GM12873 (cell line): ENCODE results near the gene TMEM203.

Experiments
- TF ChIP-seq, protein P1 (sequence below): IDR thresholded peaks from 2 replicates; pipeline ENCODE4 v1.5.1; 2012; ENCODE audit warnings: low read depth, mild to moderate bottlenecking, moderate library complexity, low read length, control low read depth; ENCODE audit not compliant: insufficient read depth; ENCODE audit errors: missing control alignments

Gene TMEM203

DNA sequence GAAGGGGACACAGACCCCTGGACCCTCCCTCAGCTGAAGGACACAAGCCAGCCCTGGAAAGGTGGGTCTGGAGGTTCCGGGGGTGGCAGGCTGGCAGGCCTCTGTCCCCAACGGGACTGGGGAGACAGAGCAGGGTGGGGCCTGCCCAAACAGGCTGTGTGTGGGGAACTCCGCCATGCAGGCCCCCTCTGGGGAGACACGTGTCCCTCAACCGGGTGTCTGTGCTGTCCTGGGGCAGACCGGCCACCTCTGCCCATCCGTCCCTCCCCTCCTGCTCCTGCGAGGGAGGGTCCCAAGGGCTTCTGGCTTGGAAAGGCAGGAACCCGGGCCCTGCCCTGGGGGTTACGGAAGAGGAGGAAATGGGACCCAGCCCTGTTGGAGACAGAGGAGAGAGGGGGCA lies 26.7 kb upstream of the TMEM203 start:
- TF ChIP-seq, protein P1, sequence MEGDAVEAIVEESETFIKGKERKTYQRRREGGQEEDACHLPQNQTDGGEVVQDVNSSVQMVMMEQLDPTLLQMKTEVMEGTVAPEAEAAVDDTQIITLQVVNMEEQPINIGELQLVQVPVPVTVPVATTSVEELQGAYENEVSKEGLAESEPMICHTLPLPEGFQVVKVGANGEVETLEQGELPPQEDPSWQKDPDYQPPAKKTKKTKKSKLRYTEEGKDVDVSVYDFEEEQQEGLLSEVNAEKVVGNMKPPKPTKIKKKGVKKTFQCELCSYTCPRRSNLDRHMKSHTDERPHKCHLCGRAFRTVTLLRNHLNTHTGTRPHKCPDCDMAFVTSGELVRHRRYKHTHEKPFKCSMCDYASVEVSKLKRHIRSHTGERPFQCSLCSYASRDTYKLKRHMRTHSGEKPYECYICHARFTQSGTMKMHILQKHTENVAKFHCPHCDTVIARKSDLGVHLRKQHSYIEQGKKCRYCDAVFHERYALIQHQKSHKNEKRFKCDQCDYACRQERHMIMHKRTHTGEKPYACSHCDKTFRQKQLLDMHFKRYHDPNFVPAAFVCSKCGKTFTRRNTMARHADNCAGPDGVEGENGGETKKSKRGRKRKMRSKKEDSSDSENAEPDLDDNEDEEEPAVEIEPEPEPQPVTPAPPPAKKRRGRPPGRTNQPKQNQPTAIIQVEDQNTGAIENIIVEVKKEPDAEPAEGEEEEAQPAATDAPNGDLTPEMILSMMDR = no peak

DNA sequence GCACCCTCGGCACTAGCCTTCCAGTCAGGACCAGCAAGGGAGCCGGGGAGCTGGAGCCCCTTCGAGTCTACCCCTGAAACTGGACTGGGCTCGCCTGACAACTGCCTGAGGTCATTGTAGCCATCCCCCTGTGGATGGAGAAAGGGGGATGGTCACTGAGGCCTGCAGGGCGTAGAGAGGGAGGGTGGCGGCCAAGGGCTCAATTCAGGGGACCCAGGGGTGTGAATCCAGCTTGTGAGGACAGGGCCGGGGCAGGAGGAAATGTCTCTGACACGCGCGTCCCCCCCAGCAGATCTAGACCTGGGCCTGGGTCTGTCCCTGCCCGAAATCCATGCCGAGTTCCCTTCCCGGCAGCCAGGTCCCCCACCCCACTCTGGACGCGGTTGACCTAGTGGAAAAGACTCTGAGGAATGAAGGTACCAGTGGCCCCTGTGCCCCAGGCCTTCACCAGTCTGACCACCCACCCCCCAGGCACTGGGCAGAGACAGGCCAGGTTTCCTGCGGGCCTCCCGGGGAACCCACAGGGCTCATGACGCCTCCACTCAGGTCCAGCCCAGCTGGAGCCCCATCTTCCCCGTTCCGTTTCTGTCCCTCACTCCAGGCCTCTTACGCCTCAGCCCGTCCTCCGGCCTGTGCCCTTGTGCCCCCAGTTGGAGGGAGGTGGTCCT lies 26.1 kb upstream of the TMEM203 start:
- TF ChIP-seq, protein P1 = no peak

DNA sequence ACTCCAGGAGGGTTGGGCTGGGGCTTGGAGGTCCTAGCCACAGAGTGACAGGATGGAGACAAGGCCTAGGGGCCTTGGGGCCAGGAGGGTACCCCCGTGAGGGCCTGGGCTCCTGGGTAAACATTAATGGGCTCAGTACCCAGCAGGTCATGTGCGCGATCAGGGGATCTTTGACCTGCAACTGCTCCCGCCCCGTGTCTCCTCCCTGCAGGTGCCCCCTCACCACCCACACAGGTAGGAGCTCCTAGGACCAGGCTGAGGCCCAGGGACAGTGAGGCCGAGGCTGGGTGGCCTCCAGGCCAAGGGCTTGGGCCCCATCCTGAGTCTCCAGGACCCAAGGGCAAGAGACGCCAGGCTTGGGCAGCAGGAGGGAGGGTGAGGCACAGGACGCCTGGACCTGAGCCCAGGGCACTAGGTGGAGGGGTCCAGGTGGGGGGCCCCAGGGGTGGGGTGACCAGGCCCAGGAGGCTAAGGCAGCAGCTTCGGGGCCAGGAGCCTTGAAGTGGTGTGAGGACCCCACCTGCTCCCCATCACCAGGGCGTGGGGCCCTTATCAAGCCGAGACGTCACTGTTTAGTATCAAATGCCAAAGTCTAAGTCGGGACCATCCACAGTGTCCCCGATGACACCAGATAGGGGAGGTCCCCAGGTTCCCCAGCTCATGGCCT lies 25.4 kb upstream of the TMEM203 start, which contains the start of gene SLC34A3:
SLC34A3 (plus strand) TSS at position 197 of the 667 bp plus-strand sequence. CDS start 802 bp downstream, outside the sequence.
- TF ChIP-seq, protein P1 = no peak

DNA sequence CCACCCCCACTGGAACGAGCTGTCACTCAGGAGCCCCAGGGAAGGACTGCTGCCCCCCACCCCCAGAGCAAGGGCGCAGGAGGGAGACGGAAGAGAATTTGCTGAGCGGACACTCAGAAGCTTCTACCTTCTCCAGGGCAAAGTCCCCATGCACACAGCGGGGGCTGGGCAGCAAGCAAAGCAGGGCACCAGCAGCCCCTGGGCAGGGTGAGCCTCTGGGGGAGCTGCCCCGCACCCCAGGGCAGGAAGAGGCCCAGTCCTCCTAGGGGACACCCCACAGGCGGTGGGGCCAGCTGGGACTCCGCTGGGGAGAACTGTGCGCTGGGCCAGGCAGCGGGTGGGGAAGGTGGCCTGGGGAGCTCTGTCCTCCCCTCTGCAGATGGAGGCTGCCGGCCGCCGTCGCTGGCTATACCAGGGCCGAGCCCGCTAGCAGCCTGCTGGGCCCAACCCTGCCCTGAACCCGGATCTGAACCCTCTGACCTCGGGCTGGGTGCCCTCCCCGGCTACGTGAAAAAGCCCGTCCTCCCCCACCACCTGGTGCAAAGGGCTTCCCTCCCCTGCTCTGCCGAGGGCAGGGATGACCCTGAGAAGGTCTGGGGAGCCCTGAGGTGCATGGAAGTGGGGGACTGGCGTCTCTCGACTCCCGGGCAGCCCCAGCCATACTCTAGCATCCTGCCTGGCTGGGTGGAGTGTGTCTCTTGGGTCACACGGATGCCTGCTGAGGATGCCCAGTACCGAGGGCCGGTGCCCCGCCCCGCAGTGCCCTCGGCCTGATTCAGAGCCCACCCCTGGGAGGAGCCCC lies 24.7 kb upstream of the TMEM203 start:
- TF ChIP-seq, protein P1 = no peak

DNA sequence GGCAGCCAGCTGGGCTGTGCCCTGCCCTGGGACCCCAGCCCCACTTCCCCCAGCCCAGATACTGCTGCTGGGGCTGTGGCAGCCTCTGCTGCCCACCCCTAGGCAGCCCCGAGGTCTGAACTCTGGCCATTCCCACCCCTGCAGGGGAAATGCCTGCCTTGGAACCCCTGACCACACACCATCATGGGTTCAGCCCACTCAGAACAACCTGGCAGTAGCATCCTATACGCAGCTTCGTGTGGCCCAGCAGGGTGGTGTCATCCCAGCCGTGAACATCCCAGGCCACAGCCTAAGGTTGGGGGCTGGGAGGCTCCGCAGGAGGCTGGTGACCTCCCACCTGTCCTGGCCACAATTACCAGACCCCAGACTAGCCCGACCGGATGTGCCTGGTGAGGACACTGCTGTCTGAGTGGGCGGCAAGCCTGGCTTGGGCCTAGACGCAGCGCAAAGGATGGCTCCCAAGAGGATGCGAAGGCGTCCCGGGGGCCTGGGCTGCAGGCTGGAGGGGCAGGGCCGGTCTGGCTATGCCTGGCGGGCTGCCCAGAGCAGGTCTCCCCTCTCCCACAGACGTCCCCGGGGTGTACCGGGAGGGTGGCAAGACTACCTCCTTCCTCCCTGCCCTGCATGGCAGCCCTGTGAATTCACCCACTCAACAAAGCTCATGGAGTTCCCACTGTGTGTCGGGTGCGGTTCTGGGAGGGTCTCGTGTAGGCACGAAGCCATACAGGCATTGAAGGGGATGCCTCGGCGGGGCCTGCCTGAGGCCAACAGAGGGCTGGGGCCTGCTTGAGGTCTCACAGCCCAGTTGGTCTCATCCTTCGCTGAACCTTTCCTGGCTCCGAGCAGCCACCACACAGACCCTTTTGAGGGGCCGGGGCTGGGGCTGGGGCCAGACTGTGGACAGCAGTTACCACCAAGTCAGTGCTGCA lies 23.8 kb upstream of the TMEM203 start:
- TF ChIP-seq, protein P1 = no peak

DNA sequence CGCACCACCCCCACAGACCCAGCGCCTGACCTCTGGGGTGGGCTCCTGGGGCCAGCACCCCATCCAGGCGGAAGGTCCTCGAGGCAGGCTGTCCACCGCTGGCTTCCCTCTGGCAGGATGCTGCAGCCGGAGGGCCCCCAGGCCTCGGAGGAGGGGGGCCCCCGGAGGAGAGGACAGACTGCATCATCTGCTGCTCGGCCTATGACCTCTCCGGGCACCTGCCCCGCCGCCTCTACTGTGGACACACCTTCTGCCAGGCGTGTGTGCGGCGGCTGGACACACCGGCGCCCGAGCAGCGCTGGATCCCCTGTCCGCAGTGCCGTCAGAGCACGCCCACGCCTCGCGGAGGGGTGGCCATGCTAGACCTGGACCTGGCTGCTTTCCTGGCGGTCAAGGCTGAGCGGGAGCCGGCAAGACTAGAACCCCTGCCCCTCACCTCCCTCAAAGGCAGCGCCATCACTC lies 23.1 kb upstream of the TMEM203 start:
- TF ChIP-seq, protein P1 = no peak
